GM12874 (cell line): ENCODE results near the gene GOT2.

Experiments used
- TF ChIP-seq, protein P1 (sequence below): IDR thresholded peaks from 2 replicates; pipeline ENCODE4 v1.5.1; 2011; ENCODE audit warnings: low read depth, mild to moderate bottlenecking, control low read depth, low read length, moderate library complexity; ENCODE audit not compliant: insufficient read depth

The GOT2 gene

DNA sequence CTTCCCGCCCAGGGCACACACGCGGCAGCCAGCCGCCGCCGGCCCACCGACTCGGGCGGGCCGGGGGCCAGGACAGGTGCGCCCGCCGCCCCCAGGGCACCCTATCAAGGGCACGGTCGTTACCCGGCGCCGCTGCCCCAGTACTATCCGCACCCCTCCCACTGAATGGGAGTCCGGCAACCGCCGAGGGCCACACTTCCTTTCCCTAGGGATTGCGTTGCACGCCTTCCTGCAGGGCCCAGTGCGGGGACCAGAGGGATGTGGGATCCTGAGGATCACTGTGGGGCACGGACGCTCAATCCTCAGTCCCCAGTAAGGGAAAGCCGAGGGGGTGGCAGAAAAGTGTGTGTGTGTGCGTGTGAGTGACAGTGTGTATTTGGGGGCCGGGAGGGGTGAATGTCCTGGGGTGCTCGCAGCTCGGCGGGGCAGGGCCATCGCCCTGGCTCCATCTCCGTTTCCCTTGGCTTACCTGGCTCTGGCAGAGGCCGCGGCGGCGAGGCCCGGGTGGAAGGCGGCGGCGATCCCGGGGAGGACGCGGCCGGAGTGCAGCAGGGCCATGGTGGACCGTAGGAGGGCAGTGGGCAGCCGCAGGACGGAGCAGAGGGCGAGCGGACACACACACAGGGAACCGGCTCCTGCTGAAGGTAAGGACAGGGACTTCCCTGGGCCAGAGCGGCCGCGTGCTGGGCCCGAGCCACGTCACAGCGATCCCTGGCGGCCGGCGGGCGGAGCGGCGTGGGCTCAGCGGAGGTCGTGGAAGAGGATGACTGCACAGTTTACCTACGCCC, at the start of gene GOT2:
TSS of gene GOT2 (minus strand) at position 646 of the 788 bp plus-strand sequence. CDS start at position 558, 88 bp downstream.
- TF ChIP-seq, protein P1, sequence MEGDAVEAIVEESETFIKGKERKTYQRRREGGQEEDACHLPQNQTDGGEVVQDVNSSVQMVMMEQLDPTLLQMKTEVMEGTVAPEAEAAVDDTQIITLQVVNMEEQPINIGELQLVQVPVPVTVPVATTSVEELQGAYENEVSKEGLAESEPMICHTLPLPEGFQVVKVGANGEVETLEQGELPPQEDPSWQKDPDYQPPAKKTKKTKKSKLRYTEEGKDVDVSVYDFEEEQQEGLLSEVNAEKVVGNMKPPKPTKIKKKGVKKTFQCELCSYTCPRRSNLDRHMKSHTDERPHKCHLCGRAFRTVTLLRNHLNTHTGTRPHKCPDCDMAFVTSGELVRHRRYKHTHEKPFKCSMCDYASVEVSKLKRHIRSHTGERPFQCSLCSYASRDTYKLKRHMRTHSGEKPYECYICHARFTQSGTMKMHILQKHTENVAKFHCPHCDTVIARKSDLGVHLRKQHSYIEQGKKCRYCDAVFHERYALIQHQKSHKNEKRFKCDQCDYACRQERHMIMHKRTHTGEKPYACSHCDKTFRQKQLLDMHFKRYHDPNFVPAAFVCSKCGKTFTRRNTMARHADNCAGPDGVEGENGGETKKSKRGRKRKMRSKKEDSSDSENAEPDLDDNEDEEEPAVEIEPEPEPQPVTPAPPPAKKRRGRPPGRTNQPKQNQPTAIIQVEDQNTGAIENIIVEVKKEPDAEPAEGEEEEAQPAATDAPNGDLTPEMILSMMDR: peak; percentile 98

DNA sequence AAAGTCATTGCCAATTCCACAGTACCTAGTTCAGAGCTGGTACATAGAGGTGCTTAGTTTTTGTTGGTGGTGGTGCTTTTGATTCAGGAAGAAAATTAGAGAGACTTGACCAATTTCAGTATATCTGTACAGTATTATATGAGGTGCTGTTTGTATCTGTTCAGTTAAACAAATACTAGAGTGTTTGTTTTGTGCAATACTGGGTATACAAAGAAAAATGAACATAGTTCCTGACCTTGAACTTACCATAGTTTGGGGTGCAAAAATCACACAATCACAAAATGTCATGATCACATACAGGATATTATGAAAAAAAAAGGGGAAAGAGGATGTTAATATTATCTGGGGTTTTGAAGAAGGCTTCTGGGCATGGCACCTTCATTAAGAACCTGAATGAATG, 39.8 kb upstream of the GOT2 start:
- TF ChIP-seq, protein P1: no peak

DNA sequence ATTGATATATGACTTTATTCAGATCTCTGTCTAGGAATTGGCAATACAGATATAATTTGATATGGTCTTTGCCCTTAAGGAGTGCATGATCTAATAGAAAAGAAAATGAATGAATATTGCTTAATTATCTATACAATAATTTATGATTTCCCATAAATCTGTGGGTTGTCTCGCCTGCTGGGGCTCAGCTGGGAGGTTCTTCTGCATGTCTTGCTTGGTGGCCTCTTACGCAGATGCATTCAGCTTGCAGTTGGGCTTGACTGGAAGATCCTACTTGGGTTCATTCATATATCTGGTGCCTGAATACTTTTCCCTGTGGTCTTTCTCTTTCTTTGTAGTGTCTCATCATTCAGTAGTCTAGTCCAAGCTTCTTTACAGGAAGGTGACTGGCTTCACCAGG, 34.0 kb upstream of the GOT2 start:
- TF ChIP-seq, protein P1: no peak

DNA sequence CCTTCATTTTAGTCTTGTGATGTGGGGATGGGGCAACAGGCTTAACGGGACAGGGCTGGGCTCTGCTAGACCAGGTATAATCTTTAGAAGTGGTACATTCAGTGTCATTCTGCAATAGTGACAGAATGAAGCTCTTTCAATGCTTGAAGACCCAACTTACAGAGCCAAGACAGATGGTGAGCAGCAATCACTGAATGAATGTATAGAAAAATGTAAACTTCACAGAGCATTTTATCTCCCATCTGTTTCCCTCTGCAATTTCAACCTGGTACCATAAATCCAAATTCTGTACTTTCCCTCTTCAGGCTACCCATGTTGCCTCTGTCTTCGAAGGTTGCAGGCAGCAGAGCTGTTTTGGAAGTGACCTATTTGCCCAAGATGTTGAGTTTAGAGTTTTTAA, 33.5 kb upstream of the GOT2 start:
- TF ChIP-seq, protein P1: no peak

DNA sequence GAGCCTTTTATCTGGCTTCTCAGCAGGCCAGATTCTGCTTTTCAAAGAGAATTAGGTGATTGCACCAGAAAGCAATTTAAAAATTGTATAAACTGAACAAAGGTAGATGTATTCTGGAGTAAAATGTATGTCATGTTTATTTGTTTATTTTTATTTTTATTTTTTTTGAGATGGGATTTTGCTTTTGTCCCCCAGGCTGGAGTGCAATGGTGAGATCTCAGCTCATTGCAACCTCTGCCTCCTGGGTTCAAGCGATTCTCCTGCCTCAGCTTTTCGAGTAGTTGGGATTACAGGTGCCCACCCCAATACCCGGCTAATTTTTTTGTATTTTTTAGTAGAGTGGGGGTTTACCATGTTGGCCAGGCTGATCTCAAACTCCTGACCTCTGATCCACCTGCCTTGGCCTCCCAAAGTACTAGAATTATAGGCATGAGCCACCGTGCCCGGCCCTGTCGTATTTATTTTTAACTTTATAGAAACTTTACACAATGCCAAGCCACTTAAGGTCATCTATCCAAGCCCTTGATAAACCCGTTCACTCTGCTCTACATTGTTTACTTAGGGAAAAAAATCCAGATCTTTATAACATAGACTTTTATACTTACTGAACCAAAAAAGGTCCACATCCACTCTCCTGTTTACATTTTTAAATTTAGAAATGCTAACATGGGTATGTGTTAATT, 22.7 kb upstream of the GOT2 start:
- TF ChIP-seq, protein P1: no peak

DNA sequence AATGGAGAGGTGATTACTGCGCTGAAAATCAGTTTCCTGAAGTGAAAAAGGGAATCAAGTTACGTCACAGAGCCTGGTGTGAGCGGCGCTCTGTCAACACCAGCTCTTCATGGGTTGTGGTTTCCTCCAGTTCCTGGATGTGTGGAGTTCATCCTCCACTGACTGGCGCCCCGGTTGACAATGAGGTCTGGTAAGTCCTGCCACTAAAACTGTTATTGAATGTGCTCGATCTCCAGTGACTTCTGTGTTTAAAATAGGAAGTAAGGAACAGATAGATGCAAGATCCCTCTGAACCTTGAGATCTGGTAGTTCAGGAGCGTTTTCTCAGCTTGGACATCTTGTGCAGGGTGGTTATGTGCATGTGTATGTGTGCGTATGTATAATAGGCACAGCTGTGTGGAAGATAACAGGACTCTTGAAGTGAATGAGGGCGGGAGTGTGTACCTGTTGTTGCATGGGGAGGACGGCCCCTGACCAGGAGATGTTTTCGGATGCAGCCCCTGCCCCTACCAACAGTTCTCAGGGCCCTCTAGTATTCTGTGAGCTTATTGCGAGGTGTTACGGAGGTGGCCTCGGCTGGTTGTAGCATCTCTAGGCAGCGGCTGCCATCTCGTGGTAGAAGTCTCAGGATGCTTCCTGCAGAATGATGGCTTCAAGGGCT, 22.0 kb upstream of the GOT2 start:
- TF ChIP-seq, protein P1: peak; percentile 72

DNA sequence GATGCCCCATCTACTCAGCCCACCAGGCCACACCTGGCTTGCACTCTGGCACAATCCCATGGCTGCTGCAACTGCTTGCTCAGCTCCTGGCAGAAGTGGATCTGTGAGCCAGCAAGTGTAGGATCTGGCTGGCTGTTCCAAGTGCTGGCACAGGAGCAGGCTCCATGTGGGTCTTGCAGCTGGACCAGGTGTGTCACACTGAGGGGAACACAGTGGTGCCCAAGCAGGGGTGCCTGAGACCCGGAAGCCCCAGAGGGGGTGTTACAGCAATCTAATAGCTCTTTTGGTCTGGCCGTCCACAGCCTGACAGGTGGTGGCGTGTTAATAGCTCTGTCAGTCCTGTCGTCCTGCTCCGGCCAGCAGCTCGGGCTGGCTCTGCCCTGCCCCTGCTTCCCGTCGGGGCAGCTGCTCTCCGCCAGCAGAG, 19.6 kb upstream of the GOT2 start:
- TF ChIP-seq, protein P1: no peak
